GM12874 (cell line): ENCODE data around the gene CUEDC1.

Experiments
- TF ChIP-seq, protein P1 (sequence below): IDR thresholded peaks from 2 replicates; pipeline ENCODE4 v1.5.1; 2011; ENCODE audit warnings: low read depth, mild to moderate bottlenecking, control low read depth, low read length, moderate library complexity; ENCODE audit not compliant: insufficient read depth

The CUEDC1 gene

GRCh38 chr17:57862694-57863667 lies 92.2 kb downstream of the CUEDC1 start:
- TF ChIP-seq, protein P1, sequence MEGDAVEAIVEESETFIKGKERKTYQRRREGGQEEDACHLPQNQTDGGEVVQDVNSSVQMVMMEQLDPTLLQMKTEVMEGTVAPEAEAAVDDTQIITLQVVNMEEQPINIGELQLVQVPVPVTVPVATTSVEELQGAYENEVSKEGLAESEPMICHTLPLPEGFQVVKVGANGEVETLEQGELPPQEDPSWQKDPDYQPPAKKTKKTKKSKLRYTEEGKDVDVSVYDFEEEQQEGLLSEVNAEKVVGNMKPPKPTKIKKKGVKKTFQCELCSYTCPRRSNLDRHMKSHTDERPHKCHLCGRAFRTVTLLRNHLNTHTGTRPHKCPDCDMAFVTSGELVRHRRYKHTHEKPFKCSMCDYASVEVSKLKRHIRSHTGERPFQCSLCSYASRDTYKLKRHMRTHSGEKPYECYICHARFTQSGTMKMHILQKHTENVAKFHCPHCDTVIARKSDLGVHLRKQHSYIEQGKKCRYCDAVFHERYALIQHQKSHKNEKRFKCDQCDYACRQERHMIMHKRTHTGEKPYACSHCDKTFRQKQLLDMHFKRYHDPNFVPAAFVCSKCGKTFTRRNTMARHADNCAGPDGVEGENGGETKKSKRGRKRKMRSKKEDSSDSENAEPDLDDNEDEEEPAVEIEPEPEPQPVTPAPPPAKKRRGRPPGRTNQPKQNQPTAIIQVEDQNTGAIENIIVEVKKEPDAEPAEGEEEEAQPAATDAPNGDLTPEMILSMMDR: no peak

DNA sequence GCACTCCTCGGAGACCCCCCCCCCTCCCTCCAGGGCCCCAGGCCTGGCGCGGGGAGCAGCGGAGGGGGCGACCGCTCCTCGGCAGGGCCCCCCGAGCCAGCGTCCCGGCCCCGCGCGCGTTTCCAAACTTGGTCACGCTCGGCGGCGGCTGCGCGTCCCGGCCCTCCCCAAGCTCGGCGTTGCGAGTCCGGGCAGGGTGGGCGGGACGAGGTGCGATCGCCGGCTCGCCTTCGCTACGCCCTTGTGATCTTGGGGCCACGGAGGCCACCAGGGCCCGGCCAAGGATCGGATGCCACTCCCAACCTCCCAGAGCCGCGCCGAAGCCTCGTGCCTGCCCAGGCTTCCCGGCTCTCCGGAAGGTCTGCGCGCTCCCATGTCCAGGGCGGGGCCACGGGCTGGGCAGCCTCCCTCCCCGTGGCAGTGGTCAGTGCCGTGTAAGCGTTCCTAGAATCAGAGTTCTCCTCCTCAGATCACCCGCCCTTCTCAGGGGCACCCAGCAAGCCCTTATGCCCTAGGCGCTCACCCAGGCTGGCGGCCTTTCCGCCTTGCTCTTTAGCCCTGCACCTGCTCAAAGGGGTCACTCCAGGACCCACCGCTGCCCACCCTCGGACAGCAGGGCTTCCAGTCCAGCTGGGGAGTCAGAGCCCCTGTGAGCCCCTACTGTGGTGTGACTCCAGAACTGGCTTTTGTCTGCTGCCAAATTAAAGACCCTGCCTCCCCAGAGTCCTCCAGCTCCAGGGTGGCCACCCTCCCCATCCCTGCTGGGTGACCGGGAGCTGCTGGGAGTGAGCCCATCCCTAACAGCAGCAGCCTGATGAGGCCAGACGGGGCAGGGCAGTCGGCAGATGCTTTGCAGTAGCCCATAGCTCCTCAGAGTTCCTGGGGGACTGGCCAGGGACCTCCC lies 93.2 kb downstream of the CUEDC1 start:
- TF ChIP-seq, protein P1: no peak

DNA sequence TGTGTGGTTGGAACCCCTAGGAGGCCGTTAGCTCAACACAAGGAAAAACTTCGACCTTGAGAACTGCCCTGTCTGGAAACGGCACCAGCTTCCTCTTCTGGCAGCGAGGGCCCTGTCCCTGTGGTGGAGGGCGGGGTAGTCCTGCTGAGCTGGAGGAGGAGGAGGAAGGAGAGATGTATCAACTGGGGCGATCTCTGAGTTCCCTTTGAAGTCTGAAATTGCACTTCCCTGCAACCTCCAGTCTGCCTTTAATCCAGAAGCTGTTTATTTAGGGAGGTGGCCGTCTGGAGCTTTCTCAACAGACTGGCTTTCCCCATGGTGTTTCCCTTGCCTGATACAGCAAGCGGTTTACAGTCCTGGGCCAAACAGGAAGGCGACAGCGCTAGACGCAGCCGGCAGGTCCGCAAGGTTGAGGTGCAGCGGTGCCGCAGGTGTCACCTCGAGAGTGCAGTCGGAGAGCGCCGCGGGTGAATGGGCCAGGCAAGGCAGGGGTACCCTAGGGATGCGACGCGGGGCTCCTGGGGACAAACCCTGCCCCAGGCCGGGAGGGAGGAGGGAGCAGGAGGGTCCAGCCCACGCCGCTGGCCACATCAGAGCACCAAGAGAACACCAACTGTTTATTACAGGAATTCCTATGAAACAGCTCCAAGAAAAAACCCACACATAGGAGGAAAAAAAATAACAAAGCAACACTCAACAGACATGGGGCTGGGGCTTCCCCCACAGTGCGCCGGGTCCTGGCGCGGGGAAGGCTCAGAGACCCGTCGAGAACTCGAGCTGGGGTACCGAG lies 94.0 kb downstream of the CUEDC1 start:
- TF ChIP-seq, protein P1: no peak

- TF ChIP-seq, protein P1: no peak
These were observed 94.7 kb downstream of the CUEDC1 start for GRCh38 chr17:57860414-57860999.

- TF ChIP-seq, protein P1: no peak
These were observed 95.4 kb downstream of the CUEDC1 start for GRCh38 chr17:57859601-57860413.

- TF ChIP-seq, protein P1: no peak
These were observed 96.4 kb downstream of the CUEDC1 start for GRCh38 chr17:57858838-57859237.
